ENCODE results near the gene SPATS2L. TPM values are rescaled to one million over a fixed set of nuclear protein-coding genes. Genes with fewer than 3 reads are reported as not detected.

The SPATS2L gene
- total and polyA plus RNA-seq, 2 of the 13 experiments (the other 11 are each of a cell fraction or from before 2014, with no cell fraction given): 154 to 212 TPM

DNA sequence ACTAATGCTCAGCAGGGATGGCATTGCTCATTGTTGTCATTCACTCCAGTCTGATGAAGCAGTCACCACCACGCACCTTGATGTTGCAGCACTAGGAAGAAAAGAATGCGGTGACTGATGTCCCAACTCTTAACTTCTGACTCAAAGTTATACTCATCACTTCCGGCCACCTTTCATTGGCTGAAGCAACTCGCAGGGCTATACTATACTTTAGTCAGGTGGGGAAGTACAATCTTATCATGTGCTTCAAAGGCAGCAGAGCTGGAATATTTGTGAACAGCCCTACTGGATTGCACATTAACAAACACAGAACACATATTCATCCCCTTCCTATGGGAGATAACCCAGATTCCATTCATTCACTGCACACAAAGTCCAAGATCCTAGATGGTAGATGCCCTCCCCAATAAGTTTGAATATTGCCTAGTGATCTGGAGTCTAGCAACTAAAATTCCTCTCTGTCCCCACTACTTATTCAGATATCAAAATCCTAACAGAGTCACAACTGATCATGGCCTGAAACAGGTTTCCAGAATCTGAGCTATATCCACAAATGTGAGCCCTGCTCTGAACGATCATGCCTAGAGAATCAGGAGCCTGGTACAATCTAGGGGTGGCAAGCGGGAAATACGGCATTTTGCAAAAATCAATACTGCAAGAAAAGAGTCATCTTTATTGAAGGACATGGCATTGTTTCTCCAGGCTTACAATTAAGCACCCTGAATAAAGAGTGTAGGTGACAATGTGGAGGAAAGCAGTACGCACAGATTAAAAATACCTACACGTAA, 3.4 kb upstream of the SPATS2L start (continued):
- TF ChIP-seq, protein P1, sequence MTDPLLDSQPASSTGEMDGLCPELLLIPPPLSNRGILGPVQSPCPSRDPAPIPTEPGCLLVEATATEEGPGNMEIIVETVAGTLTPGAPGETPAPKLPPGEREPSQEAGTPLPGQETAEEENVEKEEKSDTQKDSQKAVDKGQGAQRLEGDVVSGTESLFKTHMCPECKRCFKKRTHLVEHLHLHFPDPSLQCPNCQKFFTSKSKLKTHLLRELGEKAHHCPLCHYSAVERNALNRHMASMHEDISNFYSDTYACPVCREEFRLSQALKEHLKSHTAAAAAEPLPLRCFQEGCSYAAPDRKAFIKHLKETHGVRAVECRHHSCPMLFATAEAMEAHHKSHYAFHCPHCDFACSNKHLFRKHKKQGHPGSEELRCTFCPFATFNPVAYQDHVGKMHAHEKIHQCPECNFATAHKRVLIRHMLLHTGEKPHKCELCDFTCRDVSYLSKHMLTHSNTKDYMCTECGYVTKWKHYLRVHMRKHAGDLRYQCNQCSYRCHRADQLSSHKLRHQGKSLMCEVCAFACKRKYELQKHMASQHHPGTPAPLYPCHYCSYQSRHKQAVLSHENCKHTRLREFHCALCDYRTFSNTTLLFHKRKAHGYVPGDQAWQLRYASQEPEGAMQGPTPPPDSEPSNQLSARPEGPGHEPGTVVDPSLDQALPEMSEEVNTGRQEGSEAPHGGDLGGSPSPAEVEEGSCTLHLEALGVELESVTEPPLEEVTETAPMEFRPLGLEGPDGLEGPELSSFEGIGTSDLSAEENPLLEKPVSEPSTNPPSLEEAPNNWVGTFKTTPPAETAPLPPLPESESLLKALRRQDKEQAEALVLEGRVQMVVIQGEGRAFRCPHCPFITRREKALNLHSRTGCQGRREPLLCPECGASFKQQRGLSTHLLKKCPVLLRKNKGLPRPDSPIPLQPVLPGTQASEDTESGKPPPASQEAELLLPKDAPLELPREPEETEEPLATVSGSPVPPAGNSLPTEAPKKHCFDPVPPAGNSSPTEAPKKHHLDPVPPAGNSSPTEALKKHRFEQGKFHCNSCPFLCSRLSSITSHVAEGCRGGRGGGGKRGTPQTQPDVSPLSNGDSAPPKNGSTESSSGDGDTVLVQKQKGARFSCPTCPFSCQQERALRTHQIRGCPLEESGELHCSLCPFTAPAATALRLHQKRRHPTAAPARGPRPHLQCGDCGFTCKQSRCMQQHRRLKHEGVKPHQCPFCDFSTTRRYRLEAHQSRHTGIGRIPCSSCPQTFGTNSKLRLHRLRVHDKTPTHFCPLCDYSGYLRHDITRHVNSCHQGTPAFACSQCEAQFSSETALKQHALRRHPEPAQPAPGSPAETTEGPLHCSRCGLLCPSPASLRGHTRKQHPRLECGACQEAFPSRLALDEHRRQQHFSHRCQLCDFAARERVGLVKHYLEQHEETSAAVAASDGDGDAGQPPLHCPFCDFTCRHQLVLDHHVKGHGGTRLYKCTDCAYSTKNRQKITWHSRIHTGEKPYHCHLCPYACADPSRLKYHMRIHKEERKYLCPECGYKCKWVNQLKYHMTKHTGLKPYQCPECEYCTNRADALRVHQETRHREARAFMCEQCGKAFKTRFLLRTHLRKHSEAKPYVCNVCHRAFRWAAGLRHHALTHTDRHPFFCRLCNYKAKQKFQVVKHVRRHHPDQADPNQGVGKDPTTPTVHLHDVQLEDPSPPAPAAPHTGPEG (CRISPR knock-in tag; IDR thresholded peaks at IDR 0.05): no peak
- TF ChIP-seq ZNF883 (CRISPR knock-in tag; IDR thresholded peaks at IDR 0.05; ENCODE audit: not compliant biosample characterization): no peak
- no peak for TF ChIP-seq TBP (CRISPR knock-in tag; IDR thresholded peaks at IDR 0.05)
- TF ChIP-seq ZMYM4 (CRISPR knock-in tag; IDR thresholded peaks at IDR 0.05): peak; percentile 96
- peak; percentile 70 for TF ChIP-seq FOXK1 (CRISPR knock-in tag; IDR thresholded peaks at IDR 0.05; ENCODE audit: borderline replicate concordance, low read depth)
- TF ChIP-seq ZNF746 (CRISPR knock-in tag; IDR thresholded peaks at IDR 0.05): peak; percentile 88; the same call in 1 of the 2 replicates
- TF ChIP-seq NR2F6 (IDR thresholded peaks at IDR 0.05): peak; percentile 62
- 0 out of 2 replicates have a peak, but pooled peaks have one; percentile 45 for TF ChIP-seq NR2F6 (CRISPR knock-in tag; IDR thresholded peaks at IDR 0.05)
- TF ChIP-seq FLYWCH1 (CRISPR knock-in tag; IDR thresholded peaks at IDR 0.05): no peak
- TF ChIP-seq CHD4 (IDR thresholded peaks at IDR 0.05; ENCODE audit: borderline replicate concordance, low read length): peak; percentile 58; the same call in 1 of the 2 replicates
- TF ChIP-seq E2F2 (CRISPR knock-in tag; IDR thresholded peaks at IDR 0.05; ENCODE audit: borderline replicate concordance): no peak
- TF ChIP-seq ZNF414 (CRISPR knock-in tag; IDR thresholded peaks at IDR 0.05): 0 out of 2 replicates have a peak, but pooled peaks have one; percentile 60
- TF ChIP-seq RBAK (CRISPR knock-in tag; IDR thresholded peaks at IDR 0.05): 0 out of 2 replicates have a peak, but pooled peaks have one; percentile 31
- no peak for TF ChIP-seq ZNF33A (CRISPR knock-in tag; IDR thresholded peaks at IDR 0.05; ENCODE audit: borderline replicate concordance)
- TF ChIP-seq MIER2 (CRISPR knock-in tag; IDR thresholded peaks at IDR 0.05): peak; percentile 20; the same call in 1 of the 2 replicates
- peak; percentile 76 for TF ChIP-seq ZNF605 (CRISPR knock-in tag; IDR thresholded peaks at IDR 0.05)
- no peak for TF ChIP-seq SETDB1 (CRISPR knock-in tag; IDR thresholded peaks at IDR 0.05; ENCODE audit: borderline replicate concordance)
- TF ChIP-seq THAP7 (CRISPR knock-in tag; IDR thresholded peaks at IDR 0.05): no peak
- no peak for TF ChIP-seq ZNF530 (CRISPR knock-in tag; IDR thresholded peaks at IDR 0.05; ENCODE audit: low read depth)
- no peak for TF ChIP-seq ZKSCAN5 (CRISPR knock-in tag; IDR thresholded peaks at IDR 0.05)
- TF ChIP-seq KAT2B (IDR thresholded peaks at IDR 0.05; ENCODE audit: borderline replicate concordance, low read depth, low read length): no peak
